H1 (cell line): ENCODE measurements around the gene TBC1D4. TPM values are rescaled to one million over a fixed set of nuclear protein-coding genes. Genes with fewer than 3 reads are reported as not detected.

ENCODE experiments used
- CTCF ChIA-PET: fragments of 300-600 bp; sonication (Branson Sonifier 250); formaldehyde crosslinking; loops from one replicate; lab custom pipeline; 2021; ENCODE audit not compliant: partially characterized antibody; lab: Charles Lee
- POLR2A ChIA-PET: fragments of 300-600 bp; sonication (Branson Sonifier 250); formaldehyde crosslinking; loops from one replicate; lab custom pipeline; 2021; ENCODE audit warnings: inconsistent platforms; ENCODE audit not compliant: partially characterized antibody; lab: Charles Lee
- DNase-seq, 2 experiments: peaks; one replicate each; pipeline versions ENCODE4 v3.0.0 to v3.0.0-alpha.2; 2010 to 2022; ENCODE audit warnings: low spot score in 2 of 2, low read depth in 1 of 2, mixed read lengths in 1 of 2
- FAIRE-seq: peaks from 2 replicates; lab custom pipeline; 2011; peaks lifted over from hg19 to GRCh38; lab: Jason Lieb, UNC
- H2AFZ ChIP-seq: 2 replicates; pipeline ENCODE4 v1.8.1; 2012; ENCODE audit warnings: low read length, inconsistent platforms
- H2AK5ac ChIP-seq: 2 replicates; pipeline ENCODE4 v1.6.1; 2013; ENCODE audit warnings: low read depth, low read length
- H2BK120ac ChIP-seq: replicated peaks from 2 replicates; pipeline ENCODE3; 2013; ENCODE audit warnings: low read depth, low read length, inconsistent platforms
- H2BK12ac ChIP-seq: 2 replicates; pipeline ENCODE4 v1.6.1; 2013; ENCODE audit warnings: low read depth, low read length
- H2BK15ac ChIP-seq: 2 replicates; pipeline ENCODE4 v1.6.1; 2013; ENCODE audit warnings: low read length
- H2BK20ac ChIP-seq: 2 replicates; pipeline ENCODE4 v1.6.1; 2013; ENCODE audit warnings: low read length
- H2BK5ac ChIP-seq: 2 replicates; pipeline ENCODE4 v1.6.1; 2013; ENCODE audit warnings: low read depth, low read length
- H3K14ac ChIP-seq: 2 replicates; pipeline ENCODE4 v1.6.1; 2013; ENCODE audit warnings: inconsistent platforms; ENCODE audit not compliant: insufficient read length
- H3K18ac ChIP-seq: 2 replicates; pipeline ENCODE4 v1.6.1; 2013; ENCODE audit warnings: low read length; ENCODE audit errors: extremely low read depth
- H3K23ac ChIP-seq: 2 replicates; pipeline ENCODE4 v1.6.1; 2013; ENCODE audit warnings: inconsistent platforms; ENCODE audit not compliant: insufficient read length
- H3K23me2 ChIP-seq: 2 replicates; pipeline ENCODE4 v1.6.1; 2013; ENCODE audit warnings: low read depth, low read length
- H3K27ac ChIP-seq: 2 replicates; pipeline ENCODE4 v1.6.1; 2011; ENCODE audit warnings: low read depth, low read length, inconsistent platforms
- H3K27me3 ChIP-seq, 4 experiments: replicated peaks in 1 of 4; 1 replicate in 1 of 4; 2 replicates in 3 of 4; pipeline versions ENCODE4 v1.6.1 to v1.8.1; 2011 to 2013; ENCODE audit warnings: low read length in 3 of 4, mild to moderate bottlenecking in 3 of 4, inconsistent platforms in 2 of 4, mixed read lengths in 2 of 4, moderate library complexity in 1 of 4; ENCODE audit not compliant: control insufficient read depth in 3 of 4, insufficient read depth in 3 of 4; ENCODE audit errors: extremely low read depth in 1 of 4
- H3K36me3 ChIP-seq, 4 experiments: 2 replicates each; pipeline versions ENCODE4 v1.6.1 to v1.8.1; 2011 to 2013; ENCODE audit warnings: mild to moderate bottlenecking in 4 of 4, low read length in 3 of 4, moderate library complexity in 2 of 4, control low read depth in 1 of 4, inconsistent platforms in 1 of 4; ENCODE audit not compliant: insufficient read depth in 4 of 4, control insufficient read depth in 2 of 4
- H3K4ac ChIP-seq: replicated peaks from 2 replicates; pipeline ENCODE3; 2013; ENCODE audit warnings: low read length, low read depth, mixed read lengths, inconsistent platforms; ENCODE audit not compliant: insufficient read length
- H3K4me1 ChIP-seq, 4 experiments: replicated peaks in 1 of 4; 1 replicate in 1 of 4; 2 replicates in 3 of 4; pipeline versions ENCODE4 v1.6.1 to v1.8.1; 2011 to 2013; ENCODE audit warnings: low read length in 3 of 4, inconsistent platforms in 2 of 4, mixed read lengths in 1 of 4; ENCODE audit not compliant: insufficient read depth in 4 of 4, control insufficient read depth in 3 of 4
- H3K4me2 ChIP-seq, 2 experiments: 2 replicates each; pipeline versions ENCODE4 v1.6.1 to v1.8.1; 2011 to 2013; ENCODE audit warnings: low read depth in 2 of 2, low read length in 2 of 2, control low read depth in 1 of 2, inconsistent platforms in 1 of 2, mild to moderate bottlenecking in 1 of 2; ENCODE audit not compliant: insufficient read depth in 1 of 2
- H3K4me3 ChIP-seq, 4 experiments: fragments of 200-600, 300-600 bp in 1 of 4; sonication (generic), shearing (Covaris generic), sonication (Bioruptor Twin) in 1 of 4; 2 replicates each; pipeline versions ENCODE4 v1.5.1 to v1.8.1; 2011 to 2016; ENCODE audit warnings: low read length in 4 of 4, low read depth in 3 of 4, control low read depth in 2 of 4, inconsistent platforms in 2 of 4, mild to moderate bottlenecking in 2 of 4, mixed read lengths in 1 of 4, moderate library complexity in 1 of 4; ENCODE audit not compliant: insufficient read depth in 2 of 4; ENCODE audit errors: extremely low read depth in 1 of 4
- H3K56ac ChIP-seq: replicated peaks from 2 replicates; pipeline ENCODE3; 2013; ENCODE audit warnings: low read depth, mild to moderate bottlenecking, mixed read lengths, low read length, inconsistent platforms; ENCODE audit not compliant: insufficient read length
- H3K79me1 ChIP-seq: 2 replicates; pipeline ENCODE4 v1.6.1; 2013; ENCODE audit warnings: low read depth, low read length, control low read depth
- H3K79me2 ChIP-seq, 2 experiments: 2 replicates each; pipeline versions ENCODE4 v1.6.1 to v1.8.1; 2012 to 2013; ENCODE audit warnings: low read length in 2 of 2, mild to moderate bottlenecking in 2 of 2, inconsistent platforms in 1 of 2; ENCODE audit not compliant: insufficient read depth in 2 of 2, control insufficient read depth in 1 of 2
- H3K9ac ChIP-seq, 4 experiments: replicated peaks in 1 of 4; 1 replicate in 1 of 4; 2 replicates in 3 of 4; pipeline versions ENCODE4 v1.6.1 to v1.8.1; 2011 to 2013; ENCODE audit warnings: low read depth in 3 of 4, low read length in 3 of 4, control low read depth in 2 of 4, mild to moderate bottlenecking in 2 of 4, moderate library complexity in 2 of 4, inconsistent platforms in 1 of 4; ENCODE audit errors: extremely low read depth in 1 of 4
- H3K9me3 ChIP-seq, 2 experiments: 2 replicates each; pipeline versions ENCODE4 v1.6.1 to v1.8.1; 2012 to 2013; ENCODE audit warnings: mild to moderate bottlenecking in 2 of 2, moderate library complexity in 2 of 2, control low read depth in 1 of 2, inconsistent platforms in 1 of 2, low read depth in 1 of 2, low read length in 1 of 2, mixed read lengths in 1 of 2; ENCODE audit not compliant: insufficient read depth in 2 of 2
- H4K20me1 ChIP-seq, 2 experiments: replicated peaks in 1 of 2; 2 replicates each; pipeline versions ENCODE3 to v1.8.1; 2011 to 2013; ENCODE audit warnings: inconsistent platforms in 2 of 2, low read length in 2 of 2, mild to moderate bottlenecking in 1 of 2; ENCODE audit not compliant: insufficient read depth in 2 of 2, control insufficient read depth in 1 of 2
- H4K5ac ChIP-seq: 2 replicates; pipeline ENCODE4 v1.6.1; 2013; ENCODE audit warnings: low read length, low read depth, mixed read lengths, inconsistent platforms; ENCODE audit not compliant: insufficient read length
- H4K8ac ChIP-seq: 2 replicates; pipeline ENCODE4 v1.8.0; 2013; ENCODE audit warnings: mild to moderate bottlenecking, moderate library complexity, low read length, inconsistent platforms; ENCODE audit not compliant: insufficient read depth; ENCODE audit errors: extremely low read depth
- H4K91ac ChIP-seq: replicated peaks from 2 replicates; pipeline ENCODE3; 2013; ENCODE audit warnings: low read length, mixed read lengths, inconsistent platforms; ENCODE audit not compliant: insufficient read length
- ASH2L ChIP-seq: fragments of 200-600, 300-600 bp; sonication (generic); IDR thresholded peaks from one replicate; pipeline ENCODE4 v1.7.1; 2017; ENCODE audit warnings: low read length
- CBX8 ChIP-seq: fragments of 300-800, 300-1000 bp; sonication (generic); IDR thresholded peaks from 2 replicates; pipeline ENCODE4 v1.7.1; 2016; ENCODE audit warnings: low read depth, low read length, borderline replicate concordance
- CEBPB ChIP-seq: IDR thresholded peaks from 2 replicates; pipeline ENCODE4 v1.6.1; 2012; ENCODE audit warnings: low read depth, low read length
- EP300 ChIP-seq, 2 experiments: IDR thresholded peaks; 1 replicate in 1 of 2; 2 replicates in 1 of 2; pipeline ENCODE4 v1.6.1; 2011 to 2012; ENCODE audit warnings: low read depth in 2 of 2, low read length in 2 of 2, mild to moderate bottlenecking in 2 of 2, borderline replicate concordance in 1 of 2, inconsistent platforms in 1 of 2, moderate library complexity in 1 of 2
- EZH2 ChIP-seq: fragments of 200-600 bp; sonication (generic); IDR thresholded peaks from 2 replicates; pipeline ENCODE4 v1.7.1; 2012; ENCODE audit warnings: low read depth, mild to moderate bottlenecking, moderate library complexity, low read length, inconsistent platforms; ENCODE audit not compliant: severe bottlenecking
- KDM4A ChIP-seq: IDR thresholded peaks from one replicate; pipeline ENCODE4 v1.7.1; 2012; ENCODE audit warnings: low read depth, mild to moderate bottlenecking, moderate library complexity, low read length, inconsistent platforms; ENCODE audit not compliant: severe bottlenecking
- POLR2A ChIP-seq, 2 experiments: IDR thresholded peaks; 1 replicate in 1 of 2; 2 replicates in 1 of 2; pipeline ENCODE4 v1.6.1; 2011; ENCODE audit warnings: low read depth in 2 of 2, low read length in 2 of 2, mild to moderate bottlenecking in 2 of 2; ENCODE audit errors: control extremely low read depth in 1 of 2
- POLR2AphosphoS5 ChIP-seq: IDR thresholded peaks from 2 replicates; pipeline ENCODE4 v1.6.1; 2011; ENCODE audit warnings: low read depth, low read length
- SUZ12 ChIP-seq: fragments of 200-600 bp; sonication (generic); IDR thresholded peaks from 2 replicates; pipeline ENCODE4 v1.6.1; 2012; ENCODE audit warnings: mild to moderate bottlenecking, inconsistent platforms, low read length, moderate library complexity, mixed read lengths
- TAF1 ChIP-seq: IDR thresholded peaks from 2 replicates; pipeline ENCODE4 v1.6.1; 2011; ENCODE audit warnings: mild to moderate bottlenecking, low read depth, low read length
- ZNF274 ChIP-seq: IDR thresholded peaks from 2 replicates; pipeline ENCODE4 v1.7.0; 2012; ENCODE audit warnings: low read length, borderline replicate concordance; ENCODE audit errors: extremely low read depth
- WGBS, 2 experiments: shearing (Covaris generic) in 1 of 2; methylation state at CpG; one replicate each; pipeline versions ENCODE4 v1.1.6 to v1.1.7; 2013 to 2015; ENCODE audit warnings: low lambda C conversion rate in 2 of 2, mixed read lengths in 2 of 2, inconsistent platforms in 1 of 2, low coverage in 1 of 2, missing lambda C conversion rate in 1 of 2; ENCODE audit not compliant: insufficient replicate concordance in 2 of 2, insufficient coverage in 1 of 2, insufficient read length in 1 of 2; ENCODE audit errors: extremely low coverage in 1 of 2, missing lambda C conversion rate in 1 of 2; 5-methylcytosine and 5-hydroxymethylcytosine counted together
- polyA plus RNA-seq, 7 experiments: library from polyadenylated mRNA; depleted of rRNA in 3 of 7; stranded (reverse) in 5 of 7; unstranded in 2 of 7; fragments of >200 nt in 5 of 7; fragments of 200-250 nt in 2 of 7; gene quantifications; 1 replicate in 5 of 7; 2 replicates in 1 of 7; 4 replicates in 1 of 7; pipeline versions ENCODE4 v1.2.1 to v1.2.3, GENCODE V29; 2011 to 2013; ENCODE audit warnings: missing spikeins in 2 of 7, mixed read lengths in 2 of 7
- total RNA-seq: library from RNA; stranded (reverse); fragmentation: NEBNext Ultra II Directional; extraction: Animal tissue kit (Norgen Biotek cat#: 25700); gene quantifications from 2 replicates; pipeline ENCODE4 v1.2.1, GENCODE V29; 2021
- TF ChIP-seq, protein P1 (sequence below): IDR thresholded peaks from 2 replicates; pipeline ENCODE4 v1.6.1; 2012; ENCODE audit warnings: inconsistent platforms

TBC1D4 gene
- total and polyA plus RNA-seq, 2 of the 8 experiments (the other 6 are each of a cell fraction or from before 2014, with no cell fraction given), result 16.7 to 39.0 TPM

DNA sequence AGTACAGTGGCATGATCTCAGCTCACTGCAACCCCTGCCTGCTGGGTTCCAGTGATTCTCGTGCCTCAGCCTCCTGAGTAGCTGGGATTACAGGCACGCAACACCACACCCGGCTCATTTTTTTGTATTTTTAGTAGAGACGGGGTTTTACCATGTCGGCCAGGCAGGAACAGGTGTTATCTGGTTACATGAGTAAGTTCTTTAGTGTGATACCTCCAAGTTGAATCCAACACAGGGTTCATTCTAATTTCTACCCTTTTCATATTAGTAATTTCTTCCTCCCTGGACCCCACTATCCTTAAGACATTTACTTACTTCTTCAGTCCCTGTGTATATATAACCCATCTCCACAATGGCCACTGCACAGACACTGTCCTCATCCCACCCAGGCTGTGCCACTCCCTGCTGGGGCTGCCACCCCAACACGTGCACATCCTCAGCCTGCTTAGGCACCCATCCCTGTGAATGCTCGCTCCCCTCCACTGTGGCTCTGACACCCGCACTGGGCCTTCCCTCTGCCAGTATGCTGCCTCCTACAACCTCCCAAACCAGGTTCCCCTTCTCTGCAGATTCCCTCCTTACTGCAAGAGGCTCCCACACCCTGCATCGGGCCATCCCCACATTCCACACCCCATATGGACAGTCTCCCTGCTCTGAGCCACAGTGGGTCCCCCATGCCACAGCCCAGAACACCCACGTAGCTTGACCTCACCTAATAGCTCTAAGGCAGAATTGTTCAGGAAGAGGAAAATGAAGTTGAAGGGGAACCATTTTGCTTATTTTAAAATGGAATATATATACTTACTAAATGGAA lies 147.1 kb downstream of the TBC1D4 start:
- H3K79me2 ChIP-seq, result no peaks in the 10 kb centered on the region
- no peak overlapping the region for H3K9ac ChIP-seq
- DNase-seq, result no peak
- no peaks in the 10 kb centered on the region for H3K9me3 ChIP-seq
- no peak overlapping the region for H2BK5ac ChIP-seq
- H3K27ac ChIP-seq, result no peak overlapping the region
- no peak overlapping the region for H2AK5ac ChIP-seq
- H2BK15ac ChIP-seq, result no peak overlapping the region; the same call in 1 of the 2 replicates
- POLR2A ChIA-PET, result no interaction called here
- CTCF ChIA-PET, result no interaction called here
- peaks cover 0 to 8% (median 4%) of the 10 kb centered on the region in 4 experiments; a peak in 2 of 8 replicates for H3K36me3 ChIP-seq
- H4K20me1 ChIP-seq, result no peaks in the 10 kb centered on the region
- no peak overlapping the region for H4K8ac ChIP-seq
- no peaks in the 10 kb centered on the region for H3K27me3 ChIP-seq
- no peak for FAIRE-seq
- H2BK120ac ChIP-seq, result no peak overlapping the region
- no peak overlapping the region for H3K4me2 ChIP-seq
- peaks cover 2% of the 10 kb centered on the region; the same call in 1 of the 2 replicates for H3K23me2 ChIP-seq
- no peak overlapping the region for H3K4ac ChIP-seq
- H4K91ac ChIP-seq, result no peak overlapping the region
- H4K5ac ChIP-seq, result no peak overlapping the region
- no peaks in the 10 kb centered on the region for H3K79me1 ChIP-seq
- WGBS, 2 experiments, result 93% methylated on average over 10 of the region's 10 CpGs; no CpG with 5 or more reads in 1 of the 2 experiments
- H3K56ac ChIP-seq, result no peak overlapping the region
- H2AFZ ChIP-seq, result no peak overlapping the region
- no peak overlapping the region for H3K18ac ChIP-seq
- H2BK12ac ChIP-seq, result no peak overlapping the region
- H3K4me1 ChIP-seq, result peaks cover 0 to 5% (median 0%) of the 10 kb centered on the region in 4 experiments; a peak in 1 of 7 replicates
- no peak overlapping the region for H3K4me3 ChIP-seq
- no peak overlapping the region for H3K14ac ChIP-seq
- H3K23ac ChIP-seq, result no peak overlapping the region
- H2BK20ac ChIP-seq, result no peak overlapping the region
- TF ChIP-seq KDM4A, result no peak
- TF ChIP-seq POLR2A (IDR thresholded peaks at IDR 0.05; ENCODE audit: control extremely low read depth in 1 of 2, low read depth in 2 of 2, low read length in 2 of 2), result no peak
- no peak for TF ChIP-seq EP300 (IDR thresholded peaks at IDR 0.05; ENCODE audit: borderline replicate concordance in 1 of 2, low read depth in 2 of 2, low read length in 2 of 2)
- TF ChIP-seq ASH2L, result no peak
- no peak for TF ChIP-seq SUZ12
- TF ChIP-seq, protein P1, sequence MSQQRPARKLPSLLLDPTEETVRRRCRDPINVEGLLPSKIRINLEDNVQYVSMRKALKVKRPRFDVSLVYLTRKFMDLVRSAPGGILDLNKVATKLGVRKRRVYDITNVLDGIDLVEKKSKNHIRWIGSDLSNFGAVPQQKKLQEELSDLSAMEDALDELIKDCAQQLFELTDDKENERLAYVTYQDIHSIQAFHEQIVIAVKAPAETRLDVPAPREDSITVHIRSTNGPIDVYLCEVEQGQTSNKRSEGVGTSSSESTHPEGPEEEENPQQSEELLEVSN, result no peak
- no peak for TF ChIP-seq POLR2AphosphoS5
- TF ChIP-seq TAF1, result no peak
- no peak for TF ChIP-seq CBX8
- no peak for TF ChIP-seq CEBPB
- no peak for TF ChIP-seq EZH2
- TF ChIP-seq ZNF274, result no peak
